NCI-H1436 treated with DMSO at 0.1 percent for 48 hours (cell line): Measurements from ENCODE around the gene BMP7.

ENCODE experiments used
- DNase-seq: peaks from one replicate; lab custom pipeline; 2025; lab: John Stamatoyannopoulos, UW

The BMP7 gene

GRCh38 chr20:57190536-57191264 lies 75.7 kb downstream of the BMP7 start:
- DNase-seq: no peak

DNA sequence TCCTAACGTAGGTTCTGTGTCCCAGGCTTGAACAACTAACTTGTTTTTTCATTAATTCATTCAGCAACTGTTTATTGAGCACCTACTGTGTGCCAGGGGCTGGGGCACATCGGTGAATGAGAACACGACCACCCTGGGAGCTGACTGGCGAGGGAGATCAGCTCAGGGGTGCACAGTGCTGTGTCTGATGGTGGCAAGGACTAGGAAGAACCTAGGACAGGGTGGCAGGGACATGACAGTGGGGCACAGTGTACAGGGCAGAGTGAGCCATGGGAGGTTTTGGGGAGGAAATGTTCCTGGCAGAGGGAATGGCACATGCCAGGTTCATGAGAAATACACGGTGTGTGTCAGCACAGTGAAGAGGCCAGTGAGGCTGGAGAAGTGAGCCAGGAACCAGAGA lies 76.7 kb downstream of the BMP7 start:
- DNase-seq: no peak

DNA sequence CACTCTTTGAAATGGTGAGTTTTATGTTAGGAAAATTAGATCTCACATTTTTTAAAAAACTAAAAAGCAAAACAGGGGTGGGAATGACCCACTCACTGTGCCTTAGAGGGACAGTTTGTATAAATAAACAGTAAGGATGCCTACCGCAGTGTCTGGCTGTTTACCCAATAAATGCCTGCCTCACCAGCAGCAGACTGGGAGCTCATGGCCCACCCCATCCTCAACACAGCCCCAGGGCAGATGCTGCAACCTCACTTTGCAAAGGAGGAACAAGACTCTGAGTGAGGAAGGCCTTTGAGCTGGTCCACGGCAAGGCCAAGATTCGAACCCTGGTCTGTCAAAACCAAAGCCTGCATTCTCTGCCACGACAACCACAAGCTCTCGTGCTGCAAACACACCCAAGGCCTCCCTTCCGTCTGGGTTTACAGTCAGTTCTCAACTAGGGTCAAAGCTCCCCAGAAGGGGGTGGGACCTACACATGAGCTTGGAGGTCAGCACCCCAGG lies 77.8 kb downstream of the BMP7 start:
- no peak for DNase-seq

GRCh38 chr20:57188056-57188455 lies 78.4 kb downstream of the BMP7 start:
- DNase-seq: no peak

DNA sequence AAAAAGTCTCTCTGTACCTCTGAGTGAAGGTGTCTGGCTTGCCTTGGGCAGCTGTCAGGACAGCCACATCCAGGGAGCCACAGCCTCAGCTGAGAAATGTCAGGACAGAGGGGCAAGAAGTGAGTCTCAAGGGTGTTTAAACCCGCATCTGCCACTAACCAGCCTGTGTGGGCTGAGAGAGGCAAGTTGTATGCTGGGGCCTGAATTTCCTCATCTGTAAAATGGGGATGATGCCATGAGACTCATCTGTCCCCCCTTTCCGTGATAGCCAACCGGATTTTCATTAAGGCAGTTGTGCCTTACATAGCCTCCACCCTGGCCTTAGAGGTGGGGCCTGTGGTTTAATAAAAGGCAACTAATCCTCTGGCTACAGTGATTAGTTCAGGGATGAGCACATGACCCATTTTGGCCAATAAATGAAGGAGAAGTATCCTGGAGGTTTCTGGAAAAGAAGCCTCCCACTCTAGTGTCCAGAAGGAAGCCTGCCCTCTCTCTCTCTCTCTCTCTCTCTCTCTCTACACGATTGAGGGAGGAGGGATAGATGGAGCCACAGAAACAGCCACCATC lies 79.3 kb downstream of the BMP7 start:
- no peak for DNase-seq

DNA sequence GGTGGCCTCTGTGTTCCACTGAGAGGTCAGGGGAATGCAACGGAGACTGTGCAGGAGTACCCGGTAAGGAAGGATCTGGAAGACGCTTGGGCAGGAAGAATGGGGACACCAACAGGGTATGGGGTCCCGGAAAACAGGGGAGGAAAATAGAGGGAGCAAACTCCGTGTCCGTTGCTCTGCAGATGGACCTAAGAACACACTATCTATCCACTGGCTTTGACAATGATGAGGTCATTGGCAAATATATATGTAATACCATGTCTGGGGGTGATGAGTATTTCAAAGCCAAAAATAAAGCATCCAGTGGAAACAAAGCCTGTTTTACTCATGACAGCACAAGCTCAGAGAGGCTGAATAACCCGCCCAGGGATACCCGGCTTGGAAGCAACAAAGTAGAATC lies 80.2 kb downstream of the BMP7 start:
- DNase-seq: no peak

- DNase-seq: no peak
Measured at GRCh38 chr20:57185188-57185743, 81.2 kb downstream of the BMP7 start.

GRCh38 chr20:57183457-57184009 lies 82.9 kb downstream of the BMP7 start:
- DNase-seq: no peak

DNA sequence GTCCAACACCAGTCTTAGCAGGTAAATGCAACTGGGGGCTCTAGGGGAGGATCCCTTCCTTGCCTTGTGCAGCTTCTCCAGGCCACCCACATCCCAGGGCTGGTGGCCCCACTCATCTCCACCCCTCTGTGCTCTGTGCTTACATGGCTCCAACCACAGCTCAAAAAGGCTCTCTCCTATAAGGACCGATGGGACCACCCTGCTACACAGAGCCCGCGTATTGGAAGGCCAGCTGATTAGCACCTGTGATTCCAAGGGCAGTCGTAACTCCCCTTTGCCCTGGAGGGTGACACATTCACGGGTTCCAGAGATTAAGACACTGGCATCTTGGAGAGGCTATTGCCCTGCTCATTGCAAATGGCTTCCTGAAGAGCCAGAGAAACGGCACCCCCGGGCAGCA lies 84.8 kb downstream of the BMP7 start:
- DNase-seq: no peak

- DNase-seq: no peak
Measured at GRCh38 chr20:57180954-57181353, 85.5 kb downstream of the BMP7 start.

DNA sequence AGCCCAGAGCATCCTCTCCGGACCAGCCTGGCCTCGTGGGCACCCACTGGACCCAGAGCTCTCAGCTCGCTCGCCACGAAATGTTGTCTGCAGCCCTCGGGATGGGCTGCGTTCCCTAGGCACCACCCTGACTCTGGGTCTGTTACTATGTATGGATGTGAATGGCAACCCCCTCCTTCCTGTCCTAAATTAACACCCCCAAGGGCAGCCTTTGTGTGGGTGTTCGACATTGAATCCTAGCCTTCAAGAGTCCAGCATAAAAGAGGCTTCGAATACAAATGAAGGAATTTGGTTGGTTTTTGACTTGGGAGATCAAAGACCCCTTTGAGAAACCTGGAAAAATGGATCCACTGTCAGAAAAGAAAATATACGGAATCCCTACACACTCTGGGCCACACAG lies 86.1 kb downstream of the BMP7 start:
- DNase-seq: no peak

- DNase-seq: no peak
Measured at GRCh38 chr20:57179265-57179664, 87.2 kb downstream of the BMP7 start.

- no peak for DNase-seq
Measured at GRCh38 chr20:57178582-57179111, 87.8 kb downstream of the BMP7 start.

DNA sequence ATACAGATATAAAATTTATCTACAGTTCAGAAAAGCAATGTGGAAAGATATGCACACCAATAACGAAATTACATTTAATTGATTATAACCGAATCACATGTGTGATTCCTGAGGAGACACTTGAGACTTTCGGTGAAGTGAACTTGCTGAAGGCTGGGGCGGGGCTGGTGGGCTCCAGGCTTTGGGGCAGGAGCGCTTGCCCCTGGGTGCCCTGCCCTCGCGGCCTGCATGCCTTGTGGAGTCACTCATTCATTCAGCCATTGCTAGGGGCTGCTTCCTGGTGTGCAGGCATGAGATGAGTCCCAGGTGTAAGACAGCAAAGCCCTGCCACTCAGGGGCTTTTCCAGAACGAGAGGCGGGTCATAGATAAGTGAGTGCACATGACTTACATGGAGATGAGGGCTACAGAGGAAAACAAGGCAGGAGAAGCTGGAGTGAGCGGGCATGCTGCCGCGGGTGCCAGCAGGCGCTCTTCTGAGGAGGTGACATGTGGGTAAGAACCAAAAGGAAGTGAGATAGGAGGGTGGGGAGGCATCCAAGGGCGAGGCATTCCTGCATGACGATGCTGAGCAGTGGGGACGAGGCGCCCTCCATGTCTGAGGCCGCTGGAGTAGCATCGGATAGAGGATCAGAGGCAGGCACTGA lies 88.7 kb downstream of the BMP7 start:
- DNase-seq: no peak

DNA sequence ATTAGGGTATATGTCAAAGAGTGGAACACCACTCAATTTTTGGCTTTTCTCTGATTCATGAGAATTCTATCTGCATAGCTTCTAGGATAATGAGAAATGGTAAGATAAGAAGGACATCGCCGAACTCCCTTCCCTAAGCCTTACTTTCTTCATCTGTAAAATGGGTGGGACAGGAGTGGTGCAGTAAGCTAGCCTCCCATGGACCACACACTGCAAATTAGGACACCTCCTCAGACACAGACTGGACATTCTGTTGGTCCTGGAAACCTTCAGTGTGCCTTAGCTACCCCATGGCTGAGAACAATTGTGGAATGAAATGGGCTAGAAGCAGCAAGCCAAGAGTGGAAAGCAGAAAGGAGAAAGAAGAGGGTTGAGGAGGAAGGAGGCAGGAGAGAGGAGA lies 89.6 kb downstream of the BMP7 start:
- no peak for DNase-seq

- no peak for DNase-seq
Measured at GRCh38 chr20:57175397-57176010, 90.9 kb downstream of the BMP7 start.

- DNase-seq: no peak
Measured at GRCh38 chr20:57174737-57175136, 91.7 kb downstream of the BMP7 start.

DNA sequence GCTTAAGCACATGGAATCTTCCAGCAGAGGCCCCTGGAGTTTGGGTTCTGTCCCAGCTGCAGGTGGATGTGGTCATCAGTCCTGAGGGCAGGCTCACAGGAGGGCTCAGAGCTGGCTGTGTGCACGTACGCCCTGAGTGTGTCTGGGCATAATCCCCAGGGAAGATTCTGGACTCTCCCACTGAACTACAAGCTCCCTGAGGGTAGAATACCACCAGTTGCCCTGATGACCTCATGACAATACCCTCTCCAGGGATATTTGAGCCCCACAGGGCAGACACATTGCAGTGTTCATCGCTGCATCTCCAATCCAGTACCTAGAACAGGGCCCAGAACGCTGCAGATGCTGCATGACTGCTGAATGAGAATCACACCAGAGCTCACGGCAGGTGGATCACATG lies 92.5 kb downstream of the BMP7 start:
- DNase-seq: no peak

GRCh38 chr20:57173041-57173440 lies 93.4 kb downstream of the BMP7 start:
- DNase-seq: no peak

- DNase-seq: no peak
Measured at GRCh38 chr20:57170343-57170742, 96.1 kb downstream of the BMP7 start.

DNA sequence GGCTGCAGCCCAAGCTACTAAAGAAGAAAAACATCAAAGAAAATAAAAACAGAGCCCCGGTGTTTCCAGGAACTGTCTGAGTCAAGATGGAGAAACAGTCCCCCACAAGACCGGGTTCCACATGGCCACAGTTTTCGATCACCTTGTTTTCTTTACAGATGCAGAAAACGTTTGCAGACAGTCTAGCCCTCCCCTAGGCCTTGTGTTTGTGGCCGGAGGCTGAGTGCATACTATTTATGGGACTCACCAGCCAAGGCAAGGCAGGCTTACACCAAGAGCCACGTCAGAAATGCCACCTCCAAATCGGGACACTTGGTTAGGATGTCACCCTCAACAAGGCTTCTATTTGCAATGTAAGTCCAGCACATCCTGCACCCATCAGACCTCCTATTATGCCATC lies 97.3 kb downstream of the BMP7 start:
- no peak for DNase-seq
